Prostate gland (tissue), 2 donors: ENCODE data around the gene DDX51.

Experiments used
- CTCF ChIP-seq, 4 experiments: fragments of 200-600 bp in 2 of 4; fragments of 450-650 bp in 2 of 4; sonication (generic) in 2 of 4; IDR thresholded peaks; 1 replicate in 3 of 4; 2 replicates in 1 of 4; pipeline ENCODE4 v1.5.1; 2016 to 2019; ENCODE audit warnings: antibody characterized with exemption in 4 of 4, mild to moderate bottlenecking in 2 of 4, moderate library complexity in 2 of 4
- POLR2A ChIP-seq: fragments of 450-650 bp; IDR thresholded peaks from one replicate; pipeline ENCODE4 v1.6.1; 2016; ENCODE audit warnings: antibody characterized with exemption, mild to moderate bottlenecking
- POLR2AphosphoS5 ChIP-seq: sonication (generic); formaldehyde crosslinking; IDR thresholded peaks from one replicate; pipeline ENCODE4 v1.6.1; 2017; ENCODE audit warnings: antibody characterized with exemption

GRCh38 chr12:132182711-132183365, 38.7 kb upstream of the DDX51 start:
- no peak for TF ChIP-seq CTCF (IDR thresholded peaks at IDR 0.05)
- TF ChIP-seq POLR2AphosphoS5: no peak
- TF ChIP-seq POLR2A: no peak
